ENCODE measurements around the gene PLIN4.

GRCh38 chr19:4538601-4538954, 20.3 kb upstream of the PLIN4 start:
- TF ChIP-seq POLR2A (IDR thresholded peaks at IDR 0.05; ENCODE audit: low read depth, low read length) (no peak), CTCF (IDR thresholded peaks at IDR 0.05; ENCODE audit: extremely low read depth in 1 of 2, insufficient read depth in 1 of 2, low read depth in 1 of 2, low read length in 2 of 2) (no peak), POLR2AphosphoS5 (IDR thresholded peaks at IDR 0.05; ENCODE audit: insufficient read depth, low read depth, low read length) (no peak), JUN (IDR thresholded peaks at IDR 0.05; ENCODE audit: borderline replicate concordance, insufficient read depth, insufficient read length, low read depth) (no peak), EZH2 (IDR thresholded peaks at IDR 0.05; ENCODE audit: borderline replicate concordance, low read depth, low read length, severe bottlenecking) (no peak), MYC (IDR thresholded peaks at IDR 0.05; ENCODE audit: low read depth, low read length) (no peak), FOS (IDR thresholded peaks at IDR 0.05; ENCODE audit: borderline replicate concordance, insufficient read depth, low read length) (no peak)
